Neural cell (in vitro differentiated cells): ENCODE data around the gene CUL3. TPM values are rescaled to one million over a fixed set of nuclear protein-coding genes. Genes with fewer than 3 reads are reported as not detected.

Experiments used
- H2AFZ ChIP-seq: fragments of 200-600, 300-800 bp; sonication (generic), shearing (Covaris generic); 2 replicates; pipeline ENCODE4 v1.6.0; 2014; ENCODE audit warnings: low read depth, mild to moderate bottlenecking, antibody characterized with exemption, low read length, moderate library complexity
- H3F3A ChIP-seq: fragments of 200-600 bp; shearing (Covaris generic); 2 replicates; pipeline ENCODE4 v1.6.1; 2016; ENCODE audit warnings: mild to moderate bottlenecking, moderate library complexity, mixed read lengths, antibody characterized with exemption, low read length; ENCODE audit not compliant: insufficient read depth, poor library complexity, severe bottlenecking
- H3K27ac ChIP-seq: fragments of 200-600, 300-800 bp; sonication (generic), shearing (Covaris generic); 2 replicates; pipeline ENCODE4 v1.5.1; 2014; ENCODE audit warnings: mild to moderate bottlenecking, low read length, moderate library complexity
- H3K27me3 ChIP-seq: fragments of 300-800, 200-600 bp; sonication (generic), shearing (Covaris generic); 2 replicates; pipeline ENCODE4 v1.6.0; 2014; ENCODE audit warnings: mild to moderate bottlenecking, low read depth, low read length, moderate library complexity; ENCODE audit not compliant: insufficient read depth
- H3K36me3 ChIP-seq: fragments of 300-800, 200-600 bp; sonication (generic), shearing (Covaris generic); 2 replicates; pipeline ENCODE4 v1.5.1; 2014; ENCODE audit warnings: mild to moderate bottlenecking, antibody characterized with exemption, low read length, moderate library complexity; ENCODE audit not compliant: insufficient read depth
- H3K4me2 ChIP-seq: fragments of 300-800, 200-600 bp; sonication (generic), shearing (Covaris generic); 2 replicates; pipeline ENCODE4 v1.6.0; 2014; ENCODE audit warnings: mild to moderate bottlenecking, low read length
- H3K4me3 ChIP-seq: fragments of 300-800, 200-600 bp; sonication (generic), shearing (Covaris generic); 2 replicates; pipeline ENCODE4 v1.5.1; 2014; ENCODE audit warnings: mild to moderate bottlenecking, low read length, moderate library complexity
- H3K79me2 ChIP-seq: fragments of 200-600 bp; shearing (Covaris generic); replicated peaks from 2 replicates; pipeline ENCODE4 v1.6.0; 2014; ENCODE audit warnings: mild to moderate bottlenecking, low read length, moderate library complexity; ENCODE audit not compliant: insufficient read depth
- H3K9ac ChIP-seq: fragments of 300-800, 200-600 bp; sonication (generic), shearing (Covaris generic); 2 replicates; pipeline ENCODE4 v1.6.1; 2016; ENCODE audit warnings: mild to moderate bottlenecking, low read length, mixed read lengths
- H3K9me2 ChIP-seq: fragments of 200-600 bp; shearing (Covaris generic); 2 replicates; pipeline ENCODE4 v1.6.1; 2016; ENCODE audit warnings: mild to moderate bottlenecking, low read length, mixed read lengths; ENCODE audit not compliant: insufficient read depth
- H3K9me3 ChIP-seq: fragments of 200-600, 300-800 bp; sonication (generic), shearing (Covaris generic); 2 replicates; pipeline ENCODE4 v1.6.1; 2016; ENCODE audit warnings: mild to moderate bottlenecking, mixed run types, low read length, moderate library complexity, mixed read lengths
- H4K20me1 ChIP-seq: fragments of 200-600 bp; shearing (Covaris generic); 2 replicates; pipeline ENCODE4 v1.6.1; 2016; ENCODE audit warnings: mild to moderate bottlenecking, mixed run types; ENCODE audit not compliant: insufficient read depth
- CTCF ChIP-seq: fragments of 450-650 bp; IDR thresholded peaks from 2 replicates; pipeline ENCODE4 v1.5.1; 2014; ENCODE audit warnings: antibody characterized with exemption, mild to moderate bottlenecking, moderate library complexity; ENCODE audit not compliant: poor library complexity, severe bottlenecking
- EP300 ChIP-seq: fragments of 450-650 bp; conservative IDR thresholded peaks from 2 replicates; pipeline ENCODE4 v1.6.1; 2014; ENCODE audit warnings: antibody characterized with exemption, mild to moderate bottlenecking, moderate library complexity; ENCODE audit not compliant: poor library complexity, severe bottlenecking
- EZH2 ChIP-seq: fragments of 200-600, 300-800 bp; shearing (Covaris generic), sonication (generic); IDR thresholded peaks from 2 replicates; pipeline ENCODE4 v1.6.1; 2014; ENCODE audit warnings: antibody characterized with exemption, low read length, borderline replicate concordance, mild to moderate bottlenecking; ENCODE audit not compliant: insufficient read depth, poor library complexity, severe bottlenecking
- MXI1 ChIP-seq: fragments of 450-650 bp; conservative IDR thresholded peaks from 2 replicates; pipeline ENCODE4 v1.6.1; 2014; ENCODE audit warnings: antibody characterized with exemption, mild to moderate bottlenecking; ENCODE audit not compliant: poor library complexity, severe bottlenecking
- POLR2AphosphoS5 ChIP-seq: IDR thresholded peaks from 2 replicates; pipeline ENCODE4 v1.6.1; 2012
- RAD21 ChIP-seq: fragments of 450-650 bp; conservative IDR thresholded peaks from 2 replicates; pipeline ENCODE4 v1.6.1; 2014; ENCODE audit warnings: antibody characterized with exemption, mild to moderate bottlenecking, moderate library complexity
- REST ChIP-seq: IDR thresholded peaks from 2 replicates; pipeline ENCODE4 v1.6.1; 2012; ENCODE audit warnings: borderline replicate concordance
- SMC3 ChIP-seq: fragments of 450-650 bp; conservative IDR thresholded peaks from 2 replicates; pipeline ENCODE4 v1.6.1; 2014; ENCODE audit warnings: antibody characterized with exemption, mild to moderate bottlenecking, moderate library complexity; ENCODE audit not compliant: poor library complexity
- TAF1 ChIP-seq: IDR thresholded peaks from 2 replicates; pipeline ENCODE4 v1.6.1; 2012; ENCODE audit warnings: low read depth
- polyA plus RNA-seq: library from polyadenylated mRNA; depleted of rRNA; stranded (reverse); fragments of >200 nt; gene quantifications from 2 replicates; pipeline ENCODE4 v1.2.3, GENCODE V29; 2014

CUL3 gene
- polyA plus RNA-seq, 1 donor from 2014 or later = 53.9 TPM

- TF ChIP-seq TAF1 (no peak), EZH2 (no peak), CTCF (no peak), REST (no peak), POLR2AphosphoS5 (no peak), RAD21 (no peak)
- Histone ChIP-seq H3K27me3 (no peaks in the 10 kb centered on the region), H2AFZ (no peak overlapping the region), H3K4me2 (no peak overlapping the region), H3K79me2 (no peaks in the 10 kb centered on the region), H3K36me3 (no peaks in the 10 kb centered on the region), H4K20me1 (no peaks in the 10 kb centered on the region), H3K9me2 (no peaks in the 10 kb centered on the region), H3K27ac (no peak overlapping the region), H3K9ac (no peak overlapping the region), H3K9me3 (no peaks in the 10 kb centered on the region), H3F3A (no peaks in the 10 kb centered on the region), H3K4me3 (no peak overlapping the region)
Observed at GRCh38 chr2:224628416-224628815, 43.3 kb upstream of the CUL3 start.

GRCh38 chr2:224626735-224627134 lies 41.6 kb upstream of the CUL3 start:
- Histone ChIP-seq H3K4me3 (no peak overlapping the region), H4K20me1 (no peaks in the 10 kb centered on the region), H3K79me2 (no peaks in the 10 kb centered on the region), H3K27ac (no peak overlapping the region), H3K27me3 (no peaks in the 10 kb centered on the region), H3K36me3 (no peaks in the 10 kb centered on the region), H3K9ac (no peak overlapping the region), H3K9me2 (no peaks in the 10 kb centered on the region), H3K4me2 (no peak overlapping the region), H3F3A (no peaks in the 10 kb centered on the region), H3K9me3 (no peaks in the 10 kb centered on the region), H2AFZ (no peak overlapping the region)
- TF ChIP-seq EZH2 (no peak), REST (no peak), CTCF (no peak), TAF1 (no peak), POLR2AphosphoS5 (no peak), SMC3 (no peak), RAD21 (no peak), EP300 (no peak), MXI1 (no peak)
